Left renal pelvis (tissue), 4 donors: ENCODE measurements around the gene PITX1. TPM values are rescaled to one million over a fixed set of nuclear protein-coding genes. Genes with fewer than 3 reads are reported as not detected.
"Not testable (repeated sequence)": the region's sequence is repeated elsewhere in the genome, so short reads cannot be mapped to it uniquely, and the experiment has no call there.

Experiments
- DNase-seq, 4 donors: peaks; one replicate each; pipeline ENCODE4 v3.0.0-alpha.2; 2013; ENCODE audit warnings: low read depth in 4 of 4, low spot score in 3 of 4
- polyA plus RNA-seq, 4 donors: library from polyadenylated mRNA; unstranded; fragments of 120-200 nt; gene quantifications; one replicate each; pipeline ENCODE4 v1.2.1, GENCODE V29; 2013; ENCODE audit not compliant: insufficient read length in 4 of 4

Gene PITX1
- polyA plus RNA-seq, 4 donors, result not detected

- DNase-seq, result no peak
Measured at GRCh38 chr5:135011355-135012032, 22.5 kb downstream of the PITX1 start.

DNA sequence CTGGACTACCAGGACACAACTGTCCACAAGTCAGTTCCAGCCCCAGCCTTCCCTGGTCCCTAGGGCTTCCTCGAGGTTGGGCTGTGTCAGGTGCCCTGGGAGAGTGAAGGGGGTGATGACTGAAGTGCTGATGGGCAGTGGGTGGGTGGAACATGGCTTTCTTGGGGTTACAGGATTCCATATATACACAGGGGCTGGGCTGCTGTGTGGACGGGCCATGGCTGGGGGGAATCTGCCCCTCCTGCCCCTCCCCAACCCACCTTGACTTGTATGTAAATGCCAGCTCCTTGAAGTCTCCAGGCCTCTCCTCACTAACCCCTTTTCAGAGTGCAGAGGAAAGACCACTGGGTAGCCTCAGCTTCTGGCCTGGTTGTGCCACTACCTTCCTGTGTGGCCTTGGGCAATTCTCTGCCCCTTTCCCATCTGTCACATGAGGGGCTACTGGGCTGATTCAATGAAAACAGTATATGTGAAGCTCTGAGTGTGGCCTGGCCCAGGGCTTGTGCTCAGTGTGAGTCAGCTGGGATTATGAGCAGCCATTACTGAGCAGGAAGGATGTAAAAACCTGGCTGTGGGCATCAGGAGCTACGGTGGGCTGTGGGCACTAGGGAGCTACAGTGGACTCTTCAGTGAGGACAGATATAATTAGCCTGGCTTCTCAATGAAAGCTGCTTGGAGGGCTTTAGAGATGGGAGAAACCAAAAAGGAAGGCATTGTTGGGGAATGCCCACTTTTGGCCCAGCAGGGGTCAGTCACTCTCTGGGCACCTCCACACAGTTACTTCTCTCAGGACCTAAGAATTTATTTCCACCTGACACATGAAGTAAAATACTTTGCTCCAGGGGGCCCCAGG lies 23.3 kb downstream of the PITX1 start:
- no peak for DNase-seq

DNA sequence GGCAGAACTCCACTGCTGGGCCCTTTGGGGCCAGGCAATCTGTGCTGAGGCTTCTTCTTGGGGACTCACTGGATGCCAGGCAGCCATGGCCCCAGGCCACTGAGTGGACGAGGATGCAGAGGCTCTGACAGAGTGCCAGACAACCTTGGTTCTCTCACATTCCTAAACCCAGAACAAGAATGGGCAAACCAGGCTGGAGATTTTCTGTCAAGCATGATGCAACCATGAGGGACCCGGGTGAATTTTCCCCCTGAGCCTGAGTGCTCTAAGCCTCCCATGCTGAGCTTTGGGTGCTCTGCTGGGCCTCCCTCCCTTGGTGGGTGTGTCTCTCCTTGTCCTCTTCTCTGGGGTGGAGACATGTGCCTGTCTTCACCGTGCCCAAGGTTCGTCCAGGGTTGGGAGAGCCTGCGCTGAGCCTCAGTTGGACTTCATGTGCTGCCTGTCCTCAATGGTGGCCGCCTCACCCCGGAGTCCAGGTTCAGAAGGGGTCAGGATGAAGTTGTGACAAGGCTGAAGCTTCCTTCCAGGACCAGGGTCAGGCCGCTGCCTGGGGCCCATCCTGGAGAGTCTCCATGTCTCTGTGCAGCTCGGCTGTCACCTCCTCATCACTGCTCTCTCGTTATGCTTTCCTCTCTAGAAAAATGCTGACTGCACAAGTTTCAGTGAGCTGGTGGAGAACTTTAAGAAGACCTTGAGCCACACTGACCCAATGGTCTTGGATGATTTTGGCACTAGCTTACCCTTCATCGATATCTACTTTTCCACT lies 24.1 kb downstream of the PITX1 start:
- DNase-seq, result no peak

DNA sequence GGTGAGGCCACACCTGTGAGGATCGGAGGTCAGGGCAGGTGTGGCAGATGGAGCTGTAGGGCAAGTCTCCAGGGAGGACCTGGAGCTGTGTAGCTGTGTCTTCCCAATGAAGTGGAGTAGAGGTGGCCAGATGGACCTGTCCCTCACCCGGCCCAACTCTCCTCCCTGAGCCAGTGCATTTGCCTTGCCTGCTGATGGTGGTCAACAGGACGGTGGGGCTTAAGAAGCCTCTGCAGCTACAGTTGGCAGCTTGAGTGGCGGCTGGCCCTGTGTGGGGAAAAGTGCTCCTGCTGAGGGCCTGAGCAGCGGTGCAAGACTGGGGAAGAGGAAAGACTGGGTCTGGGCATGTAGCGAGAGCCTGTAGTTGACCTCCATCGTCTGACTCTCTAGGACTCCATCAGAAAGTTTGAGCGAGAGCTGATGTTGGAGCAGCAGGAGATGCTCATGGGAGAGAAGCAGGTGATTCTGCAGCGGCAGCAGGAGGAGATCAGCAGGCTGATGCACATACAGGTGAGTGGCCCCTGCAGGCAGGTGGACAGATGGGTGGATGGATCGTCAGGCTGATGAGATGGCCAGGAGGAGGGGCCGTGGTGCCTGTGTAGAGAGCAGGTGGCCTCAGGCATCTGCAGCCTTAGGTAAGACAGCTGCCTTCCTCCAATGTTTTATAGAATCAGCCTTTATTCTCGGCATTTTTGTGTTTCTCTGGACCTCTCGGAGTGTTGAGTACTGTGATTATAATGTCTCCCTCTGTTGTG lies 24.9 kb downstream of the PITX1 start:
- DNase-seq, result no peak

- DNase-seq, result no peak
Measured at GRCh38 chr5:135008556-135008955, 25.5 kb downstream of the PITX1 start.

- DNase-seq, result no peak
Measured at GRCh38 chr5:135007749-135008363, 26.2 kb downstream of the PITX1 start.

GRCh38 chr5:135007305-135007704 lies 26.7 kb downstream of the PITX1 start:
- DNase-seq, result no peak

DNA sequence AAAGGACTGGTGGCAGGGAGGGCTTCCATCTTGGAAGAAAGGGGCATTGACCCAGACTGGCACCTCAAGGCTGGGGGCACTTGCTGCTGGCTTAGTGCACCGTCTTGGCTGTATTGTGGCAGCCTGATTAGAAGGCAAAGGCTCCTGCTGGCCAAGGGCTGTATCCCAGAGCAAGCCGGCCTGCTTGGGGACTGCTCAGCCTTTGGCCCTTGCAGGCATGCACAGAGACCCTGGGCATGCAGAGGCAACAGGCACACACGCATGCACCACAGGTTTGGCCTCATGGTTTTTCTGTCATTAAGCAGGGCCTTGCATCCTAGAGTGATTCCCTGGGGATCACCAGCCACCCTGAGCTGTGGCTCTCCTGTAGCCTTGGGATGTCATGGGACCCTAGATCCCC lies 29.0 kb downstream of the PITX1 start:
- no peak for DNase-seq

- no peak for DNase-seq
Measured at GRCh38 chr5:135004376-135004775, 29.7 kb downstream of the PITX1 start.

GRCh38 chr5:134998068-134998467 lies 36.0 kb downstream of the PITX1 start:
- not testable (repeated sequence) for DNase-seq

DNA sequence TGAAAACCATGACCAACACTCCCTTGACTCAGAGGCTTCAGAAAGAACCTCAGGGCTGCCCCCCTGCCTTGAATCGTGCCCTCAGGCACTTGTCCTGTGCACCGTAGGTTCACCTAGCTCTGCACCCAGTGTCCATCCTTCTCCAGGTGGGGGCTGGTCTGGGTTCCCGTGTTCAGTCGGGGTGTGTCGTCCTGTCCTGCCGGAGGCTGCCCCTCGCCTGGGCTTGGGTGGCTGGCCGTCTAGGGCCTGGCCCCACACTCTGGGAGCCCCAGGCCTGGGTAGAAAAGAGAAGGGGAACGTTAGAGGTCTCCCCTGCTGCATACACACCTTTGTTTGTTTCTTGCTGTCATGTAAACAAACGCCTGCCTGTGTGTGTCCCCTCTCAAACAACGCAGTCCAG lies 37.0 kb downstream of the PITX1 start:
- no peak for DNase-seq

DNA sequence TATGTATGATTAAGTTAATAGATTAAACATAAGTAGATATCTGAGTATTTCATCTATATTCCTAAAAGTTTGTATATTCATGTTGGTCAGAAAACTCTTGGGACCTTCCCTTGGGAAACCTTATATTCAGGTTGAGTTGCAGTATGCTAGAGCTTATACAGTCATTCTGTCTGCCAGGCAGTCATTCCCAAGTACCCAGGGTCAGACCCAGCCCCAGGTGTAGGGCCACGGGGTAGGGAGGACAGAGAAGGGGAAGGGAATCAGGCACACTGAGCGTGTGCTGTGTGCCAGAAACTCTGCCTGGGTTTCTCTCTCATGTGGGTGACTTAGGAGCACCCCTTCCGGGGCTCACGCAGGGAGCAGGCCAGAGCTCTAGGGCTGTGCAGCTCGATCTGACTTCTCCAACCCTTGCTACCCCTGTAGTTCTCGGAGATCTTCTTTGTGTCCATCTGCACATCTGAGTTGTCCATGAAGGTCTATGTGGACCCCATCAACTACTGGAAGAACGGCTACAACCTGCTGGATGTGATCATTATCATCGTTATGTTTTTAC lies 38.1 kb downstream of the PITX1 start:
- DNase-seq, result no peak

DNA sequence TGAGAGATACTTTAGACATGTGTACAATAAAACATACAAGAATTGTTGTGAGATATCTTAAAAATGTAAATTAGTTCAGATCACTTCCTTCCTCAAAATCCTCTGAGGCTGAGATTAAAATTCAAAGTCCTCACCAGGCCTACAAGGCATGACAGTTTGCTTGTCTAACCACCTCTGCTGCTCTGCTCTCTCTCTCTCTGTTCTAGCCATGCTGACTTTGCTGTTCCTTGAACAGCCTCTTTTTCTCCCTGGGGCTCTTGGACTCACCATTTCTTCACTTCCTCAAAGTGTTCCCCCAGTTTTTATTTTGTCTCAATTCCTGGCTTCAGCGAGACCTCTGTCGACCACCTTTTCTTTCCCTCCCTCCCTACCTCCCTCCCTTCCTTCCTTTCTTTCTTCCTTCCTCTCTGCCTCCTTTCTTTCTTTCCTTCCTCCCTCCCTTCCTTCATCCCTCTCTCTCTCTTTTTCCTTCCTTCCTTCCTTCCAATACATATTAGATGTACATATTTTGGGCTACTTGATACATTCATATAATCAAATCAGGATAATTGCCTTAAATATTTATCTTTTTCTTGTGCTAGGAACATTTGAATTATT lies 39.4 kb downstream of the PITX1 start:
- DNase-seq, result no peak

GRCh38 chr5:134993161-134993560 lies 40.9 kb downstream of the PITX1 start:
- DNase-seq, result no peak

DNA sequence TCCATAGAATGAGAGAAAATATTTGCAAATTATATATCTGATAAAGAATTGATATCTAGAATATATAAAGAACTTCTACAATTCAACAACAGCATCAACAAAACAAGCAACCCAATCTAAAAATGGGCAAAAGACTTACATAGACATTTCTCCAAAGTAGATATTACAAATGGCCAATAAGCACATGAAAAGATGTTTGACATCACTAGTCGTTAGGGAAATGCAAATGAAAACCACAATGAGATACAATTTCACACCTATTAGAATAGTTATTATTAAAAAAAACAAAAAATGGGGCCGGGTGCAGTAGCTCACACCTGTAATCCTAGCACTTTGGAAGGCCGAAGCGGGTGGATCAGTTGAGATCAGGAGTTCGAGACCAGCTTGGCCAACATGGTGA lies 41.9 kb downstream of the PITX1 start:
- no peak for DNase-seq

DNA sequence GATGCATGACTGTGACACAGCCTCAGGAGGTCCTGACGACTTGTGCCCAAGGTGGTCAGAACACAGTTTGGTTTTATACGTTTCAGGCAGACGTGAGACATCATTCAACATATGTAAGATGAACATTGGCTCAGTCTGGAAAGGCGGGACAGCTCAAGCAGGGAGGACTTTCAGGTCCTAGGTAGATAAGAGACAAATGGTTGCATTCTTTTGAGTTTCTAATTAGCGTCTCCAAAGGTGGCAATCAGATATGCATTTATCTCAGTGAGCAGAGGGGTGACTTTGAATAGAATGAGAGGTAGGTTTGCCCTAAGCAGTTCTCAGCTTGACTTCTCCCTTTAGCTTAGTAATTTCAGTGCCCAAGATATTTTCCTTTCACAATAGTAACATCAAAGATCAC lies 43.8 kb downstream of the PITX1 start:
- DNase-seq, result not testable (repeated sequence)

DNA sequence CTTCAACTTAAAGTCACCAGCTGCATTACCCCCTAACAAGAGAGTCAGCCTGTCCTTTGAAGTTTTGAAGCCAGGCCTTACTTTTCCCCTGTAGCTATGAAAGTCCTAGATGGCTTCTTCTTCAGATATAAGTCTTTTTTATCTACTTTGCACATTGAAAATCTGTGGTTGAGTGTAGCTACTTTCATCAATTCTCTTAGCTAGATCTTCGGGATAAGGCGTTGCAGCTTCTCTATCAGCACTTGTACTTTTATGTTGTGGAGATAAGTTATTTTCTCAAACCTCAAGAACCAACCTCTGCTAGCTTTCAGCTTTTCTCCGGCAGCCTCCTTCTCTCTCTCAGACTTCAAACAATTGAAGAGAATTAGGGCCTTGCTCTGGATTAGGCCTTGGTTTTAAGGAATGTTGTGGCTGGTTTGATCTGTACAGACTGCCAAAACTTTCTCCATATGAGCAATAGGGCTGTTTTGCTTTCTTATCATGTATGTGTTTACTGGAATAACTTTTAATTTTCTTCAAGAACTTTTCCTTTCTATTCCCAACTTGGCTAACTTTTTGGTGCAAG lies 44.7 kb downstream of the PITX1 start:
- DNase-seq, result no peak

DNA sequence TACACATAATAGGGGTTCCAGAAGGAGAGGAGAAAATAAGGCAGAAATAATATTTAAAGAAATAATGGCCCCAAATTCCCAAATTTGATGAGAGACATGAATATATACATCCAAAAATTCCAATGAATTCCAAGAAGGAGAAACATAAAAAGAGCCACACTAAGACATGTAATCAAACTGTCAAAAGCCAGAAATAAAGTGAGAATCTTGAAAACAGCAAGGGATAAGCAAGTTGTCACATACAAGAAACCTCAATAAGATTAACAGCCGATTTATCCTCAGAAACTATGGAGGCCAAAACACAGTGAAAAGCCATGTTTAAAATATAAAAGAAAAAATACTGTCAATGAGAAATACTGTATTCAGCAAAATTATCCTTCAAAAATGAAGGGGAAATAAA lies 51.8 kb downstream of the PITX1 start:
- DNase-seq, result no peak

DNA sequence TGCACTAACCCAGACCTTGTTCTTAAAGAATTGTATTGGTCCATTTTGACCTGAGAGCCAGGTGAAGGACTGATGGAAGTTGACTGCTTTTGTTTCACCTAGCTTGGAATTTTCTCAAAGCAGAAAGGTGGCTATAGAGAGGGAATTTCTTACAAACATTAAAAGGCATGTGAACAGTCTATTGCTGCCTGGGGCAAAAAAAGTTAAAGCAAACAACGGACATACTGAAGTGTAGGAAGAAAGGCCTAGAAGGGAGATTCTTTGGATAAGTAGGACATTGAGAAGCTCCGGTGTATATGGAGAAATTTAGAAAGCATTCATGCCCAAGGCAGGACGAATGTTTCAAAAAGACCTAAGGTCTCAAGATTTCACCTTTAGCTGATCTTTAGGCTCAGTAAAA lies 54.6 kb downstream of the PITX1 start:
- DNase-seq, result no peak
